Measurements from ENCODE around the gene RTL10.
A peak's percentile ranks its signal among the peaks of the same experiment; 100 is the strongest.

RTL10 gene

DNA sequence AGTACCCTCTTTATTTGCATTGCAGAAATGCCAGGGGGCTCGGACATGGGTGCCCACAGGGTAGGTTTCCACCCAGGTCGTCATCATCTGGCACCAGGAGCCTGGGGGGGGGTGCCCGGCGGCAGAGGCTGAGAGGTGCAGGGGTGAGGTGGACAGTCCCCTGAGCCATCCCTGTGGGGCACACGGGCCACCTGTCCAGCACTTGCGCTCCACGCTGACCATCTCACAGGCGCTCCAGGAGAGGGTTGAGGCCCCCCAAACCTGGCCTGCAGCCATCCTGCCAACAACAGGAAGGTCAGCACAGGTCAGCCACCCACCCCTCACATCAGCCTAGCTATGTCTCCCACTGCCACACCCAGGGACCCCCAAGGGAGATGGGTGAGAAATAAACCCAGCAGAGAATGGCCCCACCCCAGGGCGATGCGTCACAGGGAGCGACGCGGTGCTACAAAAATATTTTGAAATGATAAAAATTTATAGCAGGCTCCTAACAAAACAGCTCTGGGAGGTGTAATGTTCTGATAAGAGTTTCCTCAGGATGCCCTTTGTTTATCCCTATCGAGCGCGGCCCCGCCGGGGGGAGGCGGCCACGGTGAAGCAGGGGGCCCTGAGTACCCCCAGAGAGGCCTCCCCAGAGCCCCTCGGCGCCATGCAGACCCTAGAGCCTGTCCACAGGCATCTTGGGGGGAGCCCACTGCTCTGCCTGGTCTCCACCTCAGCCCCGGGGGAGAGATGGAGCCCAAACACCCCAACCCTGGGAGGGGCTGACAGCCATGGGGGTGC, 21.0 kb upstream of the RTL10 start:
- no peak for DNase-seq

- no peak for DNase-seq
Measured at GRCh38 chr22:19875061-19875530, 20.4 kb upstream of the RTL10 start.

GRCh38 chr22:19874307-19875060, 19.8 kb upstream of the RTL10 start:
- DNase-seq: peak; percentile 36

DNA sequence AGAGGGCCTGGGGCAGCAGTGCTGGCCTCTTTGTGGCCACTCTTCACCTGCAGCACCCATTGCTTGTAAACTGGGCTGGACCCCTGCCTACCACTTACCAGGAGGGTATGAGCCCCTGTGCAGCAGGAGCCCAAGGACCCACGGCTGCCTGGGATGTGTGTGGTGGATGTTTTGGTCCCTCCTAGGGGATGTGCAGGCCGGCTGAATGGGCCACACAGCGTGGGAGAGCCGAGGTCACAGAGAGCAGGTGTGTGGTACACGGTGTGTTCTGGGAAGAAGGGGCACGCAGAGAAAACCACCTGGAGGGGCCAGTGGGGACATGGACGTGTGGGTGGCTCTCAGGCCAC, 19.3 kb upstream of the RTL10 start:
- DNase-seq: no peak

- no peak for DNase-seq
Measured at GRCh38 chr22:19873138-19873959, 18.7 kb upstream of the RTL10 start.

DNA sequence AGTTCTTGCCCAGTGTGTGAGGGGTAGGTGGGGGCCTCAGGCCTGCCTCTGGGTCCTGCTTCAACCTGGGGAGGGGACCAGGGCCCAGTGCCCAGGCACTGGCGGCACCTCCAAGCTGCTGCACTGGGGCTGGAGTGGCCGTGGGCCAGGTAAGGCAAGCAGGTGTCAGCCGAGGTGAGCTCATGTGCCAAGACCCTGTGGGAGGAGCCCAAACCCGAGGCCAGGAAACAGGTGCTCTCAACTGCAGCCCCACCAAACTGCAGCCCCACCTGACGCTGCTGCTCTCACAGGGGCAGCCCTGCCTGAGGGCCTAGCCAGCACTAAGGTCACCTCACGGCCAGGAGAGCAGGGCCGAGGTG, 18.1 kb upstream of the RTL10 start:
- no peak for DNase-seq

DNA sequence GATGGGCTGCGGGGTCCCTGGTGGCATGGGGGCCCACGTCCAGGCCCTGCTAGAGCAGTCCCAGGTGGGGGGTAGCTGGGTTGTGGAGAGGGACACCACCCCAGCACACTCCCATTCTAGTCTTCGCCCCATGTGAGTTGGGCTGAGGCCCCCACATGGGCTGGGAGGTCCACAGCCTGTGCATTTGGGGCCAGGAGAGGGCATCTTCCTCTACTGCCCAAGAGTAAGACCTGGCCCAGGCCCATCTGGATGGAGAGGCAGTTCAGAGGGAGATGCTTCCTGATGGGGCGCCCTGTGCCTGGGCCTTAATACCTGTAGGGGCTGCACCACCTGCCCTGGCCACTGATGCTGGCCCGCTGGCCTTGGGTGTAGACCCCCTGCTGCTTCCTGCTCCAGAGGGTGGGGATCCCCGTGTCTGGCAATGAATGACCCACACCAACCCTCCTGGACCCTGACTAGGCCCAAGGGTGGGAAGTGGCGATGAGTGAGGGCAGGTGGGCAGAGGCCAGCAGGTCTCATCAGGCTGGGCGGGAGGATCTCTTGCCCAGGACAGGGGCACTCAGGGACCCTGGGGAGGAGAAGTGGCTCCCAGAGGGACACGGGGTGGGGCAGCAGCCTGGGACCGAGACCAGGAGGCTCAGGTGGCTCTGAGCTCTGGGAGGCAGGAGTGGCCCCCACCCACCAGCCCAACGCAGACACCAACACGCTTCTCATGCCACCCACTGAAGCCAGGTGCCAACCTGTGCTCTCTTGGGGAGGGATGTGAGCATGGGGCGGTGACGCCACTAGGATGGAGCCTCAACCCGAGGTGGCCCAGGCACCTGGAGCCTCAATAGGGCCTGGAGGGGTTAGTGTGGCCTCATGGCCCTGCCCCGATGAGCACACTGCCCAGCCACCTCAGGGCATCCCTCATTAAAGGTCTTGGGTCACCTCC, 17.4 kb upstream of the RTL10 start:
- DNase-seq: no peak

- no peak for DNase-seq
Measured at GRCh38 chr22:19871023-19871844, 16.6 kb upstream of the RTL10 start.

DNA sequence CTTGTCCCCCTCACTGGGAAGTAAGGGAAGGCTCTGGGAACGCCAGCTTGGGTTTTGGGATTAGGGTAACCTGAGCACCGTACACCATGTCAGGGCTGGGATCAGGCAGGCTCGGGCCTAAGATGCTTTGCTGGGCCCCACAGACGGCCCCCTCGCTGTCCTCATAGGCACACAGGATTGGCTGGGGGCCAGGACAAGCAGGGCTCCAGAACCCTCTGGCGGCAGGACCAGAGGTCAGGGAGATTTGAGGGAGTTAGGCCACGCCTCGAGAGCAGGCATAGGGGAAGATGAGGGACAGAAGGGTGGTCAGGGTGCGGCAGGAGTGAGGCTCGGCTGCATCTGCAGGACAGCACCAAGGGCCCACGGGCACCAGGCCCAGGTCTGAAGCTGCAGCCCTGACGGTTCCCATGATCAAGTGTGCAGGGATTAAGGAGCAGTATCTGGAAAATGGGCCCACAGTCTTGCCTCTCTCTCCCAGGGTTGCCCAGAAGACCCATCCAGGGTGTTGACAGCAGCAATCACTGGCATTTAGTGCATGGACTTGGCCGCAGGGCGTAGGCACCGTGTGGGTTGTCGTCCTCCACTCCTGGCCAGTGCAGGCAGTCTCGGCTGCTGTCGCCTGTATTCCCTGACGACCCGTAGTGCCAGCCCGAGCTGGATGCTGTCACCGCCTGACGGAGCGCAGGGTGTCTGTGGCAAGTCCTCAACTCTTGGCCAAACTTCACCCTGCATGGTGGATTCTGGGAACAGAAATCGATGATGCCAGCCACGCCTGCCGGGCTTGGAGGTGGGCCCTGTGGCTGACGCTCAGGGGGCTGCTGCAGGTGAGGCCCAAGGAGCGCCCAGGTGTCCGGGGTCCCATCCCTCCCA, 15.7 kb upstream of the RTL10 start:
- DNase-seq: no peak

GRCh38 chr22:19869497-19870152, 15.0 kb upstream of the RTL10 start:
- DNase-seq: no peak

DNA sequence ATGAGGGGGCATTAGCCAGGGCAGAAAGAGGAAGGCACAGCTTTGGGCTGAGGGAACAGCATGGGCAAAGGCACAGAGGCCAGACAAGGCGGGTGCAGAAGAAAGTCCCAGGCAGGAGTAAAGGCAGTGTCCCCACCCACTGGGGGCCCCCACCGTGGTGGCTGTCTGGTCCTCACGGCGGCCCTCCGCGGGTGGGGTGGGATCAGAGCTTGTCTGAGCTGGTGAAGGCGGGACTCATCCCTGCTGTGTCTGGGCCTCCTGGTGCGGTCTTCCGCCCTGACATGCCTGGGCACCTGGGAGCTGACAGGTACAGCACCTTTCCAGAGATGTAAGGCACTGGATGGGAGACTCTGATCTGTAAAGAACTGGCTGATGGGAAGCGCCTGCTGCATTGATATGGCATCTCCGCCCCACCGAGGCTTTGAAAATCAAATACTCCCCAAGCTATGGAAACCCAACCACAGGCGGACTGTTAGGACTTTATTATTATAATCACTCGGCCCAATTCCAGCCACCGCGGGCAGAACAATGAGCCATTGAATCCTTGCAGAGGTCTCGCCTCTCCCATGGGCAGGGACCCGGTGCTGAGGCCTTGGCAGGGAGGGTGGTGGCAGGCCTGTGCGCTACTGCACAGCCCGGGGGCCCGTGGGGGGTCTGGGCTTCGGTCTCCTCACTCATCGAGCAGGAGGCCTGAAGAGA, 14.2 kb upstream of the RTL10 start:
- no peak for DNase-seq

- no peak for DNase-seq
Measured at GRCh38 chr22:19868333-19868732, 13.7 kb upstream of the RTL10 start.

DNA sequence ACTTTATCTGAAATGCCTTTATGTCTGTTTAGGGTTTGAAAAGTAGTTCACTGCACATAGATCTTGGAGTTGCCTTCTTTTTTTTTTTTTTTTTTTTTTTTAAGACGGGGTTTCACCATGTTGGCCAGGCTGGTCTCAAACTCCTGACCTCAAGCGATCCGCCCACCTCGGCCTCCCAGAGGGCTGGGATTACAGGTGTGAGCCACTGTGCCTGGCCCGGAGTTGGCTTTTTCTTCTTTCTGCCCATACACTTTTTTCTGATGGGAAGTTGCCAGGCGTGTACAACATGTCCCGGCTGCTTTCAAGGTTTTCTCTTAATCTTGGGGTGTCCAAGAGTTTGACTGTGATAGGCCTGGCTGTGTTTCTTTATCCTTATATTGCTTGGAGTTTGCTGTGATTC, 12.9 kb upstream of the RTL10 start:
- no peak for DNase-seq

DNA sequence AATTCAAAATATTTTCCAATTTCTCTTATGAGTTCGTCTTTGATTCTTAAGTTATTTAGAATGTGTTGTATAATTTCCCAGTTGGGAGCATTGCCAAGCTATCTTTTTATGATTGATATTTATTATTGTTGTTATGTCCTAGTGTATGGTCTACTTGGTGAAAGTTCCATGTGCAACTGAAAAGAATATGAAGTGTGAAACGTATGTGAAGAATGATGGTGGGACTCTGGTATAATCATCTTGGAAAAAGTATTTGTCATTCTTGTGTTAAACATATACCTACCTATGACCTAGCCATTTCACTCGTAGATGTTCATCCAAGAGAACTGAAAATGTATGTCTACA, 12.0 kb upstream of the RTL10 start:
- no peak for DNase-seq

DNA sequence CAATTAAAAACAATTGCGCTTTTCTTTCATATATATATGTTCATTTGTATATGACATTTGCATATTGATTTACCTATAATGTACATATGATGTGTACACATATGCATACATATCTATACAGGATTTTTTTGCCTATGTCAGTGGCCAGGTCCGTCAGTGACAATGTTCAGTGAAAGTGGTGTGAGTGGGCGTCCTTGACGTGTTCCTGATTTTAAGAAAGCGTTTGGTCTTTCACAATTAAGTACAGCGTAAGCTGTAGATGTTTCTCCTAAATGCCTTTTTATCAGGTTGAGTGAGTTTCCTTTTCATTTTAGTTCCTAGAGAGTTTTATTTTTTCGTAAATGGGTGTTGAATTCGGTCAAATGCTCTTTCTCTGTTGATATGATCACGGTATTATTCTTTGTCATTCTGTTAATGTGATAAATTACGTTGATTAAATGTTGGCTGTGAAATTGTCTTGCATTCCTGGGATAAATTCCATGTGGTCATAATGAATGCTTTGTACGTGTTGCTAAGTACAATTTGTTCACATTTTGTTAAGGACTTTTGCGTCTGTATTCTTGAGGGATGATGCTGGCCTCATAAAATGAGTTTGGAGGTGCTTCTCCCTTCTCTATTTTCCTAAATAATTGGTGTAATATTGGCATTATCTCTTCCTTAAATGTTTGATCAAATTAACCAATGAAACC, 10.6 kb upstream of the RTL10 start:
- no peak for DNase-seq

GRCh38 chr22:19864538-19865106, 9.9 kb upstream of the RTL10 start:
- DNase-seq: no peak

DNA sequence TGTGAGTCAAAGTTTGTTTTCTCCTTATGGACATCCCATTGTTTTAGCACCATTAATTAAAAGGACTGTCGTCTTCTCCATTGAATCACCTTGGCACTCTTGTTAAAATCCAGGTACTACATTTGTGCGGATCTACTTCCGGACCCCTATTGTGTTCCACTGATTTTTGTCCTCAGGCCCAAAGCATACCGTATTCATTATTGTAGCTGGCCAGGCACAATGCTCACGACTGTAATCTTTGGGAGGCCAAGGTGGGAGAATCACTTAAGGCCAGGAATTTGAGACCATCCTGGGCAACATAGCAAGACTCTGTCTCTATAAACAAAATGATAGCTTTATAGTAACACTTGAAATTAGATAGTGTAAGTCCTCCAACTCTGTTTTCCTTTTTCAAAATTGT, 8.9 kb upstream of the RTL10 start:
- DNase-seq: no peak

GRCh38 chr22:19862619-19863246, 8.1 kb upstream of the RTL10 start:
- no peak for DNase-seq
